Transverse colon (tissue), 4 donors: ENCODE data around the gene FAM13A.
"Not testable (repeated sequence)": the region's sequence is repeated elsewhere in the genome, so short reads cannot be mapped to it uniquely, and the experiment has no call there.

Experiments
- CTCF ChIP-seq, 5 experiments: fragments of 200-600 bp in 3 of 5; fragments of 450-650 bp in 2 of 5; sonication (generic) in 3 of 5; IDR thresholded peaks; 1 replicate in 2 of 5; 2 replicates in 3 of 5; pipeline ENCODE4 v1.5.1; 2016 to 2017; ENCODE audit warnings: antibody characterized with exemption in 5 of 5, inconsistent platforms in 3 of 5, mild to moderate bottlenecking in 2 of 5, moderate library complexity in 1 of 5
- POLR2A ChIP-seq: fragments of 450-650 bp; IDR thresholded peaks from one replicate; pipeline ENCODE4 v1.6.1; 2016; ENCODE audit warnings: antibody characterized with exemption, mild to moderate bottlenecking, moderate library complexity
- POLR2AphosphoS5 ChIP-seq, 3 donors: sonication (generic); formaldehyde crosslinking; IDR thresholded peaks; one replicate each; pipeline ENCODE4 v1.6.1; 2016; ENCODE audit warnings: antibody characterized with exemption in 3 of 3

GRCh38 chr4:89057844-89058243 lies 859 bp upstream of the FAM13A start:
- not testable (repeated sequence) for TF ChIP-seq CTCF (IDR thresholded peaks at IDR 0.05); POLR2A; POLR2AphosphoS5 (IDR thresholded peaks at IDR 0.05)
